Measurements from ENCODE around the gene PRDM11.

The PRDM11 gene

DNA sequence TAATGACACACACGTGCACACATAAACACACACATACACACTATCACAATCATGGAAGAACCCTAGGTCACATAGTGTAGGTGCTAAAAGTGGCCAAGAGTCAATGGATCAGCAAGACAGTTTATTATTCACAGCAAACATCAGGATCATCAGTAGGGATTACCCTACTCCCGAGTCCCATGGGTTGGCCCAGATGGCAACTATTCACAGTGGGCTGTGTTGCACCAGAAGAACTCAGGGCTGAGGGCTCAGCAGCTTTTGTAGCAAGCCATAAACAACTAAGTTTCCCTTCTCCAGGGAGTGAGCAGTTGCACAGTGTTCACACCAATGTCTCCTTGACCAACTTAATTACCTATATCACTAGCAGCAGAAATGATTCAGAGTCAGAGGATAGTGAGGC is 20.8 kb downstream of the PRDM11 start:
- peaks cover 9% of the 10 kb centered on the region for H3K4me1 ChIP-seq (ENCODE audit: control insufficient read depth, insufficient read depth, low read length, unreplicated experiment)
- no peak overlapping the region for H2AFZ ChIP-seq (ENCODE audit: low read length, unreplicated experiment)
- H3K27ac ChIP-seq (ENCODE audit: low read depth, low read length): no peak overlapping the region
- H3K79me2 ChIP-seq (ENCODE audit: control insufficient read depth, insufficient read depth, low read length, unreplicated experiment): no peaks in the 10 kb centered on the region
- no peaks in the 10 kb centered on the region for H3K27me3 ChIP-seq (ENCODE audit: insufficient read depth, low read length)
- no peaks in the 10 kb centered on the region for H3K36me3 ChIP-seq (ENCODE audit: insufficient read depth, low read length)
- no peak overlapping the region for H3K4me3 ChIP-seq (ENCODE audit: low read depth, low read length)

DNA sequence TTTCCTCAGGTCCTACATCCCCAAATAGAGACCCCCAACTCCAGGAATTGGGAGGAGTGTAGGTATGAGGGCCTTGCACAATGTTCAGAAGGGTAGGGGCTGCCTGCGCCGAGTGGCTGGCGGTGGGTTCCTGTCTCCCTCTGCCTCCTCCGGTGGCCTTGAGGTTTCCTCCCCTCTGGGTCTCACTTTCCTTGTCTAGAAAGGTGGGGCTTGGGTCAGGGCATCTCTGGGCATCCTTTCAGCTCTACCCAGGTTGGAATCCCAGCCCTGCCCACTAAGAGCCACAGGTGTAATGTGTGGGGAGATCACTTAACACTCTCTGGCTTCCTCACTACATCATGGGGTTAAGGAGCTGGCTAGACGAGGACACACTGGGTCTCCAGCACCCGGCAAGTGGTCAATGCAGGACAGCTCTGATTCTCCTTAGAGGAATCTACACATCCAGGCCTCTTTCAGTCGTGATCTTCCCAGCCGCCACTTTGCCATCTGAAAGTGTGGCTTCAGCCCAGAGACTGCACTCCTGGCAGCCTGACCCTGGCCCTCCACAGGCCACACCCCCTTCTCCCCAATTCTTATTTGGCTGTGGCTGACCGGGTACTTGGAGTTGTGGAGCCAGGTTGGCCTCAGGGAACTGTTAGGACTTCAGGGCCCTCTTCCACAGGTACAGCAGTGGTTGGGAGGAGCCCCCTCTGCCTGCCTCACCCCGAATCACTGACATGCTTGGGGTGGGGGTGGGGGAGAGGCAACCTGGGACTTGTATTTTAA is 22.1 kb downstream of the PRDM11 start:
- no peaks in the 10 kb centered on the region for H3K36me3 ChIP-seq (ENCODE audit: insufficient read depth, low read length)
- no peaks in the 10 kb centered on the region for H3K27me3 ChIP-seq (ENCODE audit: insufficient read depth, low read length)
- H3K4me1 ChIP-seq (ENCODE audit: control insufficient read depth, insufficient read depth, low read length, unreplicated experiment): peaks cover 9% of the 10 kb centered on the region
- no peak overlapping the region for H2AFZ ChIP-seq (ENCODE audit: low read length, unreplicated experiment)
- H3K79me2 ChIP-seq (ENCODE audit: control insufficient read depth, insufficient read depth, low read length, unreplicated experiment): no peaks in the 10 kb centered on the region
- H3K4me3 ChIP-seq (ENCODE audit: low read depth, low read length): no peak overlapping the region
- H3K27ac ChIP-seq (ENCODE audit: low read depth, low read length): no peak overlapping the region

DNA sequence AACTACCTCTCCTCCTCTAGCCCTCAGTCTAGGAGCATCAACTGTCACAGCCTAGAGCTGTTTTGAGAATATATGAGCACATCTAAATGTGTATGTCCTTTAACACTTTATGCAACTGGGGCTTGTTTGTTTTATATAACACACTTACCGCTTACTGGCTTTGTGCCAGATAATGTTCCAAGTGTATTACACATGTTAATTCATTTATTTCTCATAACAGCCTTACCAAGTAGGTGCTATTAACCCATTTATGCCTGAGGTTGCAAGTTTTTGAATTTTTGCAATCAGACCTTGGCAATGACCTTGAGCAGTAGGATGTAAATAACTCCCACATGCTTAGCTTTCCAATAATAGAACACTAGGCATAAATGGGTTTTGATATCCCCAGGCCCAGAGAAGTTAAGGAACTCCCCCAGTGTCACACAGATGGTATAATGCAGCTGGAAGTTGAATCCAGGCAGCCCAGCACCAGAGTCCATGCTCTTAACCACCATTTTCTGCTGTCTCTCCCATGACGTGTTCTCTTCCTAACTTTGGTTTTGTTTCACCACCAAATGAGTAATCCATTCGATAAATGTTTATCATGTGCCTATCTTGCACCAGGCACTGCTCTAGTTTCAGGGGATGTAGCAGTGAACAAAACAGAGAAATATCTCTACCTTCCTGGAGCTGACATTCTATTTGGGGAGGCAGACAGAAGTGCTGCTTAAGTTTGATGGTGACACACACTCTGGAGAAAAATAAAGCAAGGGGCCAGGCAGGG is 23.1 kb downstream of the PRDM11 start:
- Histone ChIP-seq H3K36me3 (ENCODE audit: insufficient read depth, low read length) (no peaks in the 10 kb centered on the region), H3K4me3 (ENCODE audit: low read depth, low read length) (no peak overlapping the region), H3K4me1 (ENCODE audit: control insufficient read depth, insufficient read depth, low read length, unreplicated experiment) (peaks cover 2% of the 10 kb centered on the region), H3K79me2 (ENCODE audit: control insufficient read depth, insufficient read depth, low read length, unreplicated experiment) (no peaks in the 10 kb centered on the region), H3K27me3 (ENCODE audit: insufficient read depth, low read length) (no peaks in the 10 kb centered on the region), H2AFZ (ENCODE audit: low read length, unreplicated experiment) (no peak overlapping the region), H3K27ac (ENCODE audit: low read depth, low read length) (no peak overlapping the region)

DNA sequence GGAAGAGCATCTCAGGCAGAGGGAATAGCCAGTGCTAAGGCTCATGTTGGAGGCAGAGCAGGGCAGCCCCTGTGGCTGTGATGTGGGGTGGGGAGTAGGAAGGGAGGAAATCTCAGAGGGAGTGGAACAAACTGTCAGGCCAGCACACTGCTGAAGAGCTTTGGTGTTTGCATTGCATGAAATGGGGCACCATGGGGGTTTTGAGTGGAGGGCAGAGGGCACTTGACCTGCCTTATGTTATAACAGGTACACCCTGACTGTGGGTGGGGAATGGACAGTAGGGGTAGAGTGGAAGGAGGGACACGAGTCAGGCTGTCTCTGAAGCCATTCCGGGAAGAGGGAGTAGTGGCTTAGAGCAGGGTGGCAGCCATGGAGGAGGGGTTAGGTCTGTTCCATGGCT is 24.0 kb downstream of the PRDM11 start:
- no peak overlapping the region for H3K27ac ChIP-seq (ENCODE audit: low read depth, low read length)
- H3K4me3 ChIP-seq (ENCODE audit: low read depth, low read length): no peak overlapping the region
- no peaks in the 10 kb centered on the region for H3K36me3 ChIP-seq (ENCODE audit: insufficient read depth, low read length)
- H3K79me2 ChIP-seq (ENCODE audit: control insufficient read depth, insufficient read depth, low read length, unreplicated experiment): no peaks in the 10 kb centered on the region
- H3K27me3 ChIP-seq (ENCODE audit: insufficient read depth, low read length): no peaks in the 10 kb centered on the region
- no peaks in the 10 kb centered on the region for H3K4me1 ChIP-seq (ENCODE audit: control insufficient read depth, insufficient read depth, low read length, unreplicated experiment)
- no peak overlapping the region for H2AFZ ChIP-seq (ENCODE audit: low read length, unreplicated experiment)

DNA sequence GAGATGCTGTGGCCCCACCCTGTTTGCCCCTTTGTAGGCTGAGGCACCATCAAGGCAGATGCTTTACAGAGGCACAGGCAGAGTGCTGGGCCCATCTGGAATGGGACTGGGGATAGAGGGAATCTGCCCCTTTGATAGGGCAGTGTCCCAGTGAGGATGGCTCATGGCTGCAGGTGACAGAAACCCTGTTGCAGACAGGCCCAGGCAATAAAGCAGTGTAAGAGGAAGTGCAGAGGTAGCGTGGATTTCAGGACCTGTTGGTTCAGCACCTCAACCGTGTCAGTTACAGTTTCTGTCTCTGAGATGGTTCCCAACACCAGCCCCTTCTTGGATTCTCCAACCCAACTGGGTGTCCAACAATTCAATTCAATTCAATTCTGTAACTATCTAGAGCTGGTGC is 25.1 kb downstream of the PRDM11 start:
- Histone ChIP-seq H3K27me3 (ENCODE audit: insufficient read depth, low read length) (no peaks in the 10 kb centered on the region), H3K36me3 (ENCODE audit: insufficient read depth, low read length) (no peaks in the 10 kb centered on the region), H2AFZ (ENCODE audit: low read length, unreplicated experiment) (no peak overlapping the region), H3K79me2 (ENCODE audit: control insufficient read depth, insufficient read depth, low read length, unreplicated experiment) (no peaks in the 10 kb centered on the region), H3K4me1 (ENCODE audit: control insufficient read depth, insufficient read depth, low read length, unreplicated experiment) (no peaks in the 10 kb centered on the region), H3K4me3 (ENCODE audit: low read depth, low read length) (no peak overlapping the region), H3K27ac (ENCODE audit: low read depth, low read length) (no peak overlapping the region)

DNA sequence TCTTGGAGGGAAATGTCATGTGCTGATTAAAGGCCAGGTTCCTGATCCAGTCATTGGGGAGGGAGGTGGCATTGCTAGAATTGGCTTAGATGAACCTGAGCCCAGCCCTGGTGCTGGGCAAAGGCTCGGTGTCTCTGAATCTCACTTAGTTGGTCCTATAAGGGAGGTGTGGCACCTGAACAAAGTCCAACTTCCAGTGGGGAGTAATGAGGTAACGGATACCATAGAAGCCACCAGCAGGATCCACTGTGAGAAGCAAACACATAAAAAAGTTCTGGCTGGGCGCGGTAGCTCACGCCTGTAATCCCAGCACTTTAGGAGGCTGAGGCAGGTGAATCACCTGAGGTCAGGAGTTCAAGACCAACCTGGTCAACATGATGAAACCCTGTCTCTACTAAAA is 26.6 kb downstream of the PRDM11 start:
- Histone ChIP-seq H3K36me3 (ENCODE audit: insufficient read depth, low read length) (no peaks in the 10 kb centered on the region), H3K4me1 (ENCODE audit: control insufficient read depth, insufficient read depth, low read length, unreplicated experiment) (no peaks in the 10 kb centered on the region), H3K27ac (ENCODE audit: low read depth, low read length) (no peak overlapping the region), H3K4me3 (ENCODE audit: low read depth, low read length) (no peak overlapping the region), H3K27me3 (ENCODE audit: insufficient read depth, low read length) (no peaks in the 10 kb centered on the region), H2AFZ (ENCODE audit: low read length, unreplicated experiment) (no peak overlapping the region), H3K79me2 (ENCODE audit: control insufficient read depth, insufficient read depth, low read length, unreplicated experiment) (no peaks in the 10 kb centered on the region)

DNA sequence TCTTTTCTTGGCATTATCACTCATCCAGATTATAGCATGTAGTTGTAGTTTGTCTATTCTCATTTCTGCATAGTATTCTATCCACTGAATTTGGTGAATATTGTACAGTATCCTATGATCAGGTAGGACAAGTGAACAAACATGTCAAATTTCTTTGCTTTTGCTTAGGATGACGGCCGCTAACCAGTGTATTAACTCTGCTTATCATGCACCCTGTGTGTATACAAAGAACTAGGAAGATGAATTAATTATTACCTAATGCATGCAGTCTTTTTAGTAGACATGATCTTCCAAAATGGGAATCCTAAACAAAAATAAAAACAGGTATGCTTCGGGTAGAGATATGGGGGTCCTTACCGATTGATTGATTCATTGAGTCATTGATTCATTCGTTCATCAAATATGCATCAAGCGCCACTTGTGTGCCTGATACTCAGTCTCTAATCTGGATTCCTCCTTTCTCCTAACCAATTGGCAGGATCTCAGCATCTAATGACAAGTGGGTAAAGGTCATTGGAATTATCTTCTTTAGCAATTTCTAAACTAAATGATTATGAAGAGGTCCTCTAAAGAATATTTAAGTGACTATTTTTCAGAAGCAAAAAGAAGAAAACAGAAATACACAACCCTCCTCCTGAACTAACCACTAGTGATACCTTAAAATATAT is 27.9 kb downstream of the PRDM11 start:
- no peak overlapping the region for H3K27ac ChIP-seq (ENCODE audit: low read depth, low read length)
- no peak overlapping the region for H3K4me3 ChIP-seq (ENCODE audit: low read depth, low read length)
- no peaks in the 10 kb centered on the region for H3K36me3 ChIP-seq (ENCODE audit: insufficient read depth, low read length)
- H3K27me3 ChIP-seq (ENCODE audit: insufficient read depth, low read length): no peaks in the 10 kb centered on the region
- no peaks in the 10 kb centered on the region for H3K79me2 ChIP-seq (ENCODE audit: control insufficient read depth, insufficient read depth, low read length, unreplicated experiment)
- H2AFZ ChIP-seq (ENCODE audit: low read length, unreplicated experiment): no peak overlapping the region
- no peaks in the 10 kb centered on the region for H3K4me1 ChIP-seq (ENCODE audit: control insufficient read depth, insufficient read depth, low read length, unreplicated experiment)

DNA sequence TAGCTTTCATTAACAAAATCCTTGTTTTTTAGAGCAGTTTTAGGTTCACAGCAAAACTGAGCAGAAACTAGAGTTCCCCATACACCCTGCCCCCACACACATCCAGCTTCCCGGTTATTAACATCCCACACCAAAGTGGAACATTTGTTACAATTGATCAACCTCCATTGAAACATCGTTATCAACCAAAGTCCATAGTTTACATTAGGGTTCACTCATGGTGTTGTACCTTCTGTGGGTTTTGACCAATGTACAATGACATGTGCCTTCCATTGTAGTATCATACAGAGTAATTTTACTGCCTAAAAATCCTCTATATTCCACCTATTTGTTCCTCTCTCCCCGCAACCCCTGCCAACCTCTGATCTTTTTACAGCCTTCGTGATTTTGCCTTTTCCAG is 28.5 kb downstream of the PRDM11 start:
- Histone ChIP-seq H2AFZ (ENCODE audit: low read length, unreplicated experiment) (no peak overlapping the region), H3K4me3 (ENCODE audit: low read depth, low read length) (no peak overlapping the region), H3K36me3 (ENCODE audit: insufficient read depth, low read length) (no peaks in the 10 kb centered on the region), H3K79me2 (ENCODE audit: control insufficient read depth, insufficient read depth, low read length, unreplicated experiment) (no peaks in the 10 kb centered on the region), H3K4me1 (ENCODE audit: control insufficient read depth, insufficient read depth, low read length, unreplicated experiment) (peaks cover 3% of the 10 kb centered on the region), H3K27me3 (ENCODE audit: insufficient read depth, low read length) (no peaks in the 10 kb centered on the region), H3K27ac (ENCODE audit: low read depth, low read length) (no peak overlapping the region)

DNA sequence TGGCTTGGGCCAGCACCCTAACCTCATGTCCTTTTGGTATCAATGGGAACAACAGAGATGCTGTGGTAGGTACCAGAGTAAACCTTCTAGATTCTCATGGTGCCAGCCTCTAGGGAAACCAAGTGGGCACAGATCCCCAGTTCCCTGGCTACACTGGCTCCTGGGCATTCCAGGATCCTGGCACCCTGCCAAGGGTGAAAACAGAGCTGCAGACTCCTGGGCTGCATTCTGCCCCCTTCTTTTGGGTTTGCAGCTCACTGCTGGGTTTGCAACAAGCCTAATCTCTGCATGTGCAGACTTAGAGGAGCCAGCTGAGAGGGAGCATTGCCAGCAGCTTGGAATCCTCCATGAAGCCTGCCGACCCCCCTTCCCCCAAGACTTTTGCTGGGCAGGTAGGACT is 30.6 kb downstream of the PRDM11 start:
- Histone ChIP-seq H3K27ac (ENCODE audit: low read depth, low read length) (no peak overlapping the region), H3K4me1 (ENCODE audit: control insufficient read depth, insufficient read depth, low read length, unreplicated experiment) (peaks cover 14% of the 10 kb centered on the region), H2AFZ (ENCODE audit: low read length, unreplicated experiment) (no peak overlapping the region), H3K27me3 (ENCODE audit: insufficient read depth, low read length) (no peaks in the 10 kb centered on the region), H3K79me2 (ENCODE audit: control insufficient read depth, insufficient read depth, low read length, unreplicated experiment) (no peaks in the 10 kb centered on the region), H3K36me3 (ENCODE audit: insufficient read depth, low read length) (no peaks in the 10 kb centered on the region), H3K4me3 (ENCODE audit: low read depth, low read length) (no peak overlapping the region)

DNA sequence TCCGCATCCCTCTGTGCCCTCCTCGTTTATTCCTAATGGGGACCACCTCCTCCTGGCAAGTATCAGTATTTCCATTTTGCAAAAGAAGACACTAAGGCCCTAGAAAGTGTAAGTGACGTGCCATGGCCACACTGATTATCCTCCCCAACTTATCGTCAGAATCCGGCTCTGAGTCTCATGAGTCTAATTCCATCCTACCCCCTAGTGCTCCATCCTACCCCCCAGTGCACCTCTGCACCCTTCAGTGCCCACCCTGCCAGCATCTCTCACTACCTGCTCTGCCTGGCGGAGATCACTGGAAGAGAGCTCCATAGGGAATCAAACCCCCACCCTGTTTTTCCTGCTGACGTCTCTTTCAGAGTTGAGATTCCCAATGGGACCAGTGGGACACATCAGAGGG is 31.8 kb downstream of the PRDM11 start:
- Histone ChIP-seq H2AFZ (ENCODE audit: low read length, unreplicated experiment) (no peak overlapping the region), H3K4me3 (ENCODE audit: low read depth, low read length) (no peak overlapping the region), H3K36me3 (ENCODE audit: insufficient read depth, low read length) (no peaks in the 10 kb centered on the region), H3K4me1 (ENCODE audit: control insufficient read depth, insufficient read depth, low read length, unreplicated experiment) (peaks cover 14% of the 10 kb centered on the region), H3K79me2 (ENCODE audit: control insufficient read depth, insufficient read depth, low read length, unreplicated experiment) (no peaks in the 10 kb centered on the region), H3K27ac (ENCODE audit: low read depth, low read length) (no peak overlapping the region), H3K27me3 (ENCODE audit: insufficient read depth, low read length) (no peaks in the 10 kb centered on the region)
